ENCODE data around the gene GRIK3. TPM values are rescaled to one million over a fixed set of nuclear protein-coding genes. Genes with fewer than 3 reads are reported as not detected.
A peak's percentile ranks its signal among the peaks of the same experiment; 100 is the strongest.

GRIK3 gene
- total RNA-seq, 1 experiment from 2014 or later, result 0.17 TPM

GRCh38 chr1:37043101-37043500 lies 8.8 kb upstream of the GRIK3 start:
- DNase-seq (ENCODE audit: low read depth), result no peak

GRCh38 chr1:37042506-37042905 lies 8.2 kb upstream of the GRIK3 start:
- DNase-seq (ENCODE audit: low read depth), result no peak

- no peak for DNase-seq (ENCODE audit: low read depth)
Measured at GRCh38 chr1:37041483-37041882, 7.2 kb upstream of the GRIK3 start.

GRCh38 chr1:37040773-37041172 lies 6.5 kb upstream of the GRIK3 start:
- no peak for DNase-seq (ENCODE audit: low read depth)

GRCh38 chr1:37040261-37040660 lies 5.9 kb upstream of the GRIK3 start:
- no peak for DNase-seq (ENCODE audit: low read depth)

GRCh38 chr1:37038227-37039093 lies 4.1 kb upstream of the GRIK3 start:
- peak; percentile 85 for DNase-seq (ENCODE audit: low read depth)

GRCh38 chr1:37037690-37038089 lies 3.4 kb upstream of the GRIK3 start:
- DNase-seq (ENCODE audit: low read depth), result no peak

- DNase-seq (ENCODE audit: low read depth), result peak; percentile 49
Measured at GRCh38 chr1:37036667-37037053, 2.3 kb upstream of the GRIK3 start.

GRCh38 chr1:37035796-37036666 lies 1.7 kb upstream of the GRIK3 start:
- DNase-seq (ENCODE audit: low read depth), result peak; percentile 35

- DNase-seq (ENCODE audit: low read depth), result no peak
Measured at GRCh38 chr1:37035014-37035691, 838 bp upstream of the GRIK3 start.

GRCh38 chr1:37033355-37034101 lies 787 bp downstream of the GRIK3 start:
- peak; percentile 11 for DNase-seq (ENCODE audit: low read depth)

GRCh38 chr1:37032660-37033354 lies 1.5 kb downstream of the GRIK3 start:
- DNase-seq (ENCODE audit: low read depth), result peak; percentile 9

- DNase-seq (ENCODE audit: low read depth), result no peak
Measured at GRCh38 chr1:37031871-37032270, 2.4 kb downstream of the GRIK3 start.

- DNase-seq (ENCODE audit: low read depth), result no peak
Measured at GRCh38 chr1:37031429-37031828, 2.9 kb downstream of the GRIK3 start.

GRCh38 chr1:37028981-37029617 lies 5.2 kb downstream of the GRIK3 start:
- DNase-seq (ENCODE audit: low read depth), result peak; percentile 9

- no peak for DNase-seq (ENCODE audit: low read depth)
Measured at GRCh38 chr1:37021502-37021901, 12.8 kb downstream of the GRIK3 start.

- DNase-seq (ENCODE audit: low read depth), result peak; percentile 46
Measured at GRCh38 chr1:37020653-37021277, 13.6 kb downstream of the GRIK3 start.

GRCh38 chr1:37018510-37018909 lies 15.8 kb downstream of the GRIK3 start:
- DNase-seq (ENCODE audit: low read depth), result no peak

- no peak for DNase-seq (ENCODE audit: low read depth)
Measured at GRCh38 chr1:37017720-37018119, 16.6 kb downstream of the GRIK3 start.

- no peak for DNase-seq (ENCODE audit: low read depth)
Measured at GRCh38 chr1:37016121-37016520, 18.2 kb downstream of the GRIK3 start.
